ENCODE results near the gene PRDX5.

Gene PRDX5

GRCh38 chr11:64368673-64369074 lies 50.8 kb downstream of the PRDX5 start:
- Histone ChIP-seq H3K9me2 (replicated peaks; ENCODE audit: insufficient read depth, low read length) (no peaks in the 10 kb centered on the region), H3K4me3 (ENCODE audit: insufficient read depth, low read length, poor library complexity, severe bottlenecking) (no peak overlapping the region), H3K27ac (ENCODE audit: low read depth, low read length) (no peak overlapping the region), H3K79me2 (ENCODE audit: insufficient read depth, low read length) (no peaks in the 10 kb centered on the region), H3K9ac (ENCODE audit: low read length) (no peak overlapping the region), H2AFZ (ENCODE audit: low read depth, low read length, severe bottlenecking) (no peak overlapping the region), H3K36me3 (ENCODE audit: low read length) (no peaks in the 10 kb centered on the region), H3F3A (ENCODE audit: insufficient read depth) (no peaks in the 10 kb centered on the region), H3K27me3 (ENCODE audit: low read length) (no peaks in the 10 kb centered on the region), H4K20me1 (ENCODE audit: low read depth, low read length) (no peaks in the 10 kb centered on the region), H3K9me3 (ENCODE audit: insufficient read depth, low read length) (no peaks in the 10 kb centered on the region), H3K4me2 (ENCODE audit: low read depth, low read length, poor library complexity, severe bottlenecking) (no peak overlapping the region)
- no peak for TF ChIP-seq CTCF (IDR thresholded peaks at IDR 0.05; ENCODE audit: insufficient read depth, low read length, poor library complexity, severe bottlenecking)
- no peak for TF ChIP-seq EZH2phosphoT487 (conservative IDR thresholded peaks at IDR 0.05; ENCODE audit: low read length)

- Histone ChIP-seq H3K4me2 (ENCODE audit: low read depth, low read length, poor library complexity, severe bottlenecking) (no peak overlapping the region), H3K9me2 (replicated peaks; ENCODE audit: insufficient read depth, low read length) (no peaks in the 10 kb centered on the region), H3K27me3 (ENCODE audit: low read length) (no peaks in the 10 kb centered on the region), H3K36me3 (ENCODE audit: low read length) (no peaks in the 10 kb centered on the region), H3K9me3 (ENCODE audit: insufficient read depth, low read length) (no peaks in the 10 kb centered on the region), H3K27ac (ENCODE audit: low read depth, low read length) (no peak overlapping the region), H3K79me2 (ENCODE audit: insufficient read depth, low read length) (no peaks in the 10 kb centered on the region), H3K4me3 (ENCODE audit: insufficient read depth, low read length, poor library complexity, severe bottlenecking) (no peak overlapping the region), H3F3A (ENCODE audit: insufficient read depth) (no peaks in the 10 kb centered on the region), H3K9ac (ENCODE audit: low read length) (no peak overlapping the region), H2AFZ (ENCODE audit: low read depth, low read length, severe bottlenecking) (no peak overlapping the region), H4K20me1 (ENCODE audit: low read depth, low read length) (no peaks in the 10 kb centered on the region)
- TF ChIP-seq CTCF (IDR thresholded peaks at IDR 0.05; ENCODE audit: insufficient read depth, low read length, poor library complexity, severe bottlenecking) = no peak
- no peak for TF ChIP-seq EZH2phosphoT487 (conservative IDR thresholded peaks at IDR 0.05; ENCODE audit: low read length)
Measured at GRCh38 chr11:64369440-64370421, 51.8 kb downstream of the PRDX5 start.

- no peak overlapping the region for H2AFZ ChIP-seq (ENCODE audit: low read depth, low read length, severe bottlenecking)
- H3K4me2 ChIP-seq (ENCODE audit: low read depth, low read length, poor library complexity, severe bottlenecking) = no peak overlapping the region
- H3K27ac ChIP-seq (ENCODE audit: low read depth, low read length) = no peak overlapping the region
- TF ChIP-seq EZH2phosphoT487 (conservative IDR thresholded peaks at IDR 0.05; ENCODE audit: low read length) = no peak
- TF ChIP-seq CTCF (IDR thresholded peaks at IDR 0.05; ENCODE audit: insufficient read depth, low read length, poor library complexity, severe bottlenecking) = no peak
- no peaks in the 10 kb centered on the region for H3K79me2 ChIP-seq (ENCODE audit: insufficient read depth, low read length)
- H3K27me3 ChIP-seq (ENCODE audit: low read length) = no peaks in the 10 kb centered on the region
- no peaks in the 10 kb centered on the region for H3F3A ChIP-seq (ENCODE audit: insufficient read depth)
- no peak overlapping the region for H3K9ac ChIP-seq (ENCODE audit: low read length)
- H3K36me3 ChIP-seq (ENCODE audit: low read length) = no peaks in the 10 kb centered on the region
- no peak overlapping the region for H3K4me3 ChIP-seq (ENCODE audit: insufficient read depth, low read length, poor library complexity, severe bottlenecking)
- H3K9me2 ChIP-seq (replicated peaks; ENCODE audit: insufficient read depth, low read length) = no peaks in the 10 kb centered on the region
- H4K20me1 ChIP-seq (ENCODE audit: low read depth, low read length) = no peaks in the 10 kb centered on the region
- no peaks in the 10 kb centered on the region for H3K9me3 ChIP-seq (ENCODE audit: insufficient read depth, low read length)
Measured at GRCh38 chr11:64371201-64371600, 53.3 kb downstream of the PRDX5 start.

Data from SU-DHL-6 (cell line).